GM08714 (cell line): Measurements from ENCODE around the gene DYRK1A.

Source experiments
- H3K4me3 ChIP-seq: fragments of 200-500 bp; sonication (Bioruptor generic); 2 replicates; pipeline ENCODE4 v1.5.1; 2014; ENCODE audit warnings: mild to moderate bottlenecking, low read length, inconsistent platforms
- ZNF274 ChIP-seq: IDR thresholded peaks from 2 replicates; pipeline ENCODE4 v1.6.1; 2012; ENCODE audit warnings: mild to moderate bottlenecking, low read depth, low read length

Gene DYRK1A

GRCh38 chr21:37550157-37550556, 183.6 kb downstream of the DYRK1A start:
- no peak for TF ChIP-seq ZNF274
- no peak overlapping the region for H3K4me3 ChIP-seq

- TF ChIP-seq ZNF274, result no peak
- H3K4me3 ChIP-seq, result no peak overlapping the region
Observed at GRCh38 chr21:37550618-37551330, 184.2 kb downstream of the DYRK1A start.

- TF ChIP-seq ZNF274, result no peak
- H3K4me3 ChIP-seq, result no peak overlapping the region
Observed at GRCh38 chr21:37551331-37551992, 184.9 kb downstream of the DYRK1A start.

- H3K4me3 ChIP-seq, result no peak overlapping the region
- TF ChIP-seq ZNF274, result no peak
Observed at GRCh38 chr21:37551993-37552355, 185.4 kb downstream of the DYRK1A start.

- TF ChIP-seq ZNF274, result no peak
- no peak overlapping the region for H3K4me3 ChIP-seq
Observed at GRCh38 chr21:37552496-37553029, 186.0 kb downstream of the DYRK1A start.

- H3K4me3 ChIP-seq, result no peak overlapping the region
- TF ChIP-seq ZNF274, result no peak
Observed at GRCh38 chr21:37553078-37553481, 186.5 kb downstream of the DYRK1A start.

DNA sequence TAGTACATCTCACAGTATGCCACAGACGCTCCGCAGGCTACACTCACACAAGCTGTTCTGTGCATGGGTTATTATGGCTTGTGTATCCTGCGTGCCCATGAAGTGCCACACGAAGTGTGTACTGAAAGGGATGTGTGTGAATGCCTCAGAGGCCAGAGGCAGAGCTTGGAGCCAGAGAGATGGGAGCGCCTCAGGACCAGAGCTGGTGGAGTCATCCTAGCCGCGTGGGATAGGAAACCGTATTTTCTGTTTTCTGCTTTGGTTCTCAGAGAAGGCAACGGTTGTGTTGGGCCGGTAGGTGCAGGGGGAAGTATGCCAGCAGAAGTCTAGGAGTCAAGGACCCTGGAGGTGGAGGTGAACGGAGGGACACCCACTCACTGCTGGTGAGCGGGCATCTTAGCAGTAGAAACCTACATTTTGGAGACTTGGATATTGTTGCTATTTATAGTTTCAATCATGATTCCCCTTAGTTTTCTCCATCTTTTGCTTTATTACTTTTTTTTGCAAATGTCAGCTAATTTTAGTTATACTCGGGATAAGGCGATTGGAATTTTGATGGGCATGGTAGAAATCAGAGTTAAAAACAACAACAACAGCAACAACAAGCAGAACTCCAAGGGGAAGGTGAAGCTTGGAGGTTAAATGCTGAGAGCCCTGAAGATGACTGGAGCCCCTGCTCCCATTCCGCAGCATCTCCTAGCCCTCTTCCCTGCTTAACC, 188.2 kb downstream of the DYRK1A start:
- no peak for TF ChIP-seq ZNF274
- no peak overlapping the region for H3K4me3 ChIP-seq

DNA sequence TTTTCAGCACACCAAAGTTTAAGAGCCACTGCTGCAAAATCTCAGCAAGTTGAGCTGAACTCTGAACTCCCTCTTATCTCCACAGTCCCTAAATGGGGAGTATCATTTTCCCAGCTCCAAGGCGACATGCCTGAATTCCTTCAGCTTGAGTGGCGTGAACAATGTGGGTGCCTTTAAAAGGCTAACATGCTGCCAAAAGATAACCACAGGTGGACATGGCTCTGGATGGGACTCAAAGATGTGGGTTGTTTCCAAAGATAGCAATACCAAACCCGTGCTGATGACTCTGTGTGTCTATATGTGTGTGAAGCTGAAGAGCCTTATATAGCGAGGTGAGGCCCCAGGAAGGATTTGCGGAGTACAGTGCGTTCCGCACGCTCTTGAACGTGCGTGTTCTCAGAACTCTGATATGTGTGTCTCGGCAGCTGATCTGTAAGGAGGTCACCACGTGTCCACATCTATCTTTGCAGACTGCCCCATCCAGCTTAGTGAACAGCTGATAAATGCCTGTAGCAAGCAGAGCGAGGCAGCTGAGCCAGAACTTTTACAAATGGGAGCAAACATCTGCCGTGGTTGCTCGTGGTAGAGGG, 189.2 kb downstream of the DYRK1A start:
- TF ChIP-seq ZNF274, result no peak
- H3K4me3 ChIP-seq, result no peak overlapping the region

- no peak overlapping the region for H3K4me3 ChIP-seq
- no peak for TF ChIP-seq ZNF274
Observed at GRCh38 chr21:37557261-37557950, 190.8 kb downstream of the DYRK1A start.

- no peak overlapping the region for H3K4me3 ChIP-seq
- no peak for TF ChIP-seq ZNF274
Observed at GRCh38 chr21:37558676-37559211, 192.2 kb downstream of the DYRK1A start.

DNA sequence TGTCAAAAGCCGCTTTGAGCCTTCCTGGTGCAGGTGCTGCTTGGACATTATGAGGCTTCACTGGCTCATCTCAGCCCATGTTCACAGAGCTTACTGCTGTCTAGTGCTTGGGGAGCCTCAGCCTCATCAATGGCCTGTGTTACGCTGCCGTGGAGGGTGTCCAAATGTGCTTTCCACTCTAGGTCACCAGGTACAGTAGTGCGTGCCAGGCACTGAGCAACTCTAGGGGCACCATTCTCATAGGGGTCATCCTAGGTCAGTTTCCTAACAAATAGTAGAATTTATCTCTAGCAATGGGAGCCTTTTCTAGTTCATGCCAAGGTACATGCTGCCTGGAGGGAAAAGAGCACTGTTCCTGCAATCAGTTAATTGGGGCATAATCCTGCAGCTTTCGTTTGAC, 193.8 kb downstream of the DYRK1A start:
- TF ChIP-seq ZNF274, result no peak
- H3K4me3 ChIP-seq, result no peak overlapping the region

- TF ChIP-seq ZNF274, result no peak
- H3K4me3 ChIP-seq, result no peak overlapping the region
Observed at GRCh38 chr21:37561506-37561905, 194.9 kb downstream of the DYRK1A start.
